Effector memory CD4-positive, alpha-beta T cell (primary cell): Measurements from ENCODE around the gene WDR86.
A peak's percentile ranks its signal among the peaks of the same experiment; 100 is the strongest.

ENCODE experiments used
- DNase-seq, 3 donors: peaks; one replicate each; pipeline ENCODE4 v3.0.0-alpha.2; 2020
- H3K27ac ChIP-seq: 2 replicates; pipeline ENCODE4 v1.7.0; 2013; ENCODE audit warnings: mild to moderate bottlenecking, low read length, moderate library complexity; ENCODE audit not compliant: insufficient read depth, poor library complexity, severe bottlenecking
- H3K27me3 ChIP-seq: replicated peaks from 2 replicates; pipeline ENCODE4 v1.7.0; 2013; ENCODE audit warnings: mild to moderate bottlenecking, low read length; ENCODE audit not compliant: insufficient read depth, control insufficient read depth, poor library complexity, severe bottlenecking
- H3K36me3 ChIP-seq: 2 replicates; pipeline ENCODE4 v1.7.0; 2013; ENCODE audit warnings: mild to moderate bottlenecking, low read length, moderate library complexity; ENCODE audit not compliant: control insufficient read depth, insufficient read depth
- H3K4me1 ChIP-seq: 2 replicates; pipeline ENCODE4 v1.7.0; 2013; ENCODE audit warnings: low read length, mild to moderate bottlenecking; ENCODE audit not compliant: control insufficient read depth, insufficient read depth, poor library complexity, severe bottlenecking
- H3K4me3 ChIP-seq: 2 replicates; pipeline ENCODE4 v1.7.0; 2013; ENCODE audit warnings: low read length, low read depth, mild to moderate bottlenecking; ENCODE audit not compliant: insufficient read depth, poor library complexity, severe bottlenecking
- H3K9me3 ChIP-seq: 2 replicates; pipeline ENCODE4 v1.7.0; 2013; ENCODE audit warnings: mild to moderate bottlenecking, low read length, moderate library complexity; ENCODE audit not compliant: control insufficient read depth

Gene WDR86

DNA sequence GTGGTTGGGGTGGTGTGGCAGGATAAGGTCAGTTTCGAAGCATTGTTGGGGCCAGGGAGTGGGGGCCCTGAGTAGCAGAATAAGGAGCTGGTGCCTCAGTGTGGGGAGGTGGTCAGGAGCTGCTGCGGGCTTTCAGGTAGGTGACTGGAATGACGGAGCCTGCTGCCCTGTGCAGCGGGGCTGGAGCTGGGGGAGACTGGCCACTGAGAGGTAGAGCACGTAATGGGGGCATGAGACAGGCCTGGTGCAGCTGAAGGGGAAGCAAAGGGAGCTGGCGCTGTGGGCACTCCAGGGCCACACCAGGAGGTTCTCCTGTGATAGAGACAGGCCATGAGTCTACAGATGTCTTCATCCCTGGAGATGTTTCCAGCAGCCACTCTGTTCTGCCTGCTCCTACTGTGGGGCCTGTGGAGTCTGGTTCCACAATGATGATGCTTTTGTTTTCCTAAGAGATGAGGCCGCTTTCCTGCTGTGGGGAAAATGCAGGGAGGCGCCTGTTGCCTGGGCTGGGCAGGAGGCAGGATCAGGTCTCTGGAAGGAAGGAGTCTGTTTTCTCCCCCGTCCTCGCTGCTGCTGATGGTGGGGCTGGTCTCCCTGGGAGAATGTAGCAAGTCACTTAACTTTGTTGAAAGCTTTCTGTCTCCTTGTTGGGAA is 37.1 kb downstream of the WDR86 start:
- no peaks in the 10 kb centered on the region for H3K9me3 ChIP-seq
- H3K27ac ChIP-seq = peak overlapping the region; percentile 7
- no peak for DNase-seq
- no peaks in the 10 kb centered on the region for H3K27me3 ChIP-seq
- no peak overlapping the region for H3K4me3 ChIP-seq
- H3K4me1 ChIP-seq = peaks cover 5% of the 10 kb centered on the region
- peaks cover 55% of the 10 kb centered on the region for H3K36me3 ChIP-seq

DNA sequence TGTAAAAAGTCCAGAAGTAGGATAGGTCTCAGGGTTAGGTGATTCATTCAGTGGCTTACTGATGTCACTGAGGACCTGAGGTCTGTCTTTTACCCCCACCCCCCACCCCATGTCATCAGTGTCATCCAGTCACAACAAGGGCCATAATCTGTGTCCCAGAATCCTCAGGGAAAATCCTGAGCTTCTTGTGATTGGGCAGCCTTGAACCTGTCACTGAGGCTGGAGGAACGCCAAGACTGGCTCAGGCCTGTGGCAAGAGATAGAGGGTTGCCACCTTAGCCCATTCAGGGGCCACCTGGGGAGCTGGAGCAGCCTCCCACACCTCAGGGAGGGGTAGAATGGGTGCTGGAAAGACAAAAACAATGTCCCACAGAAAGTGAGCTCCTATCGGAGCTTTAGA is 38.6 kb downstream of the WDR86 start:
- no peak for DNase-seq
- Histone ChIP-seq H3K4me3 (no peak overlapping the region), H3K27ac (no peak overlapping the region), H3K36me3 (peaks cover 41% of the 10 kb centered on the region), H3K27me3 (no peaks in the 10 kb centered on the region), H3K4me1 (peaks cover 5% of the 10 kb centered on the region), H3K9me3 (no peaks in the 10 kb centered on the region)

DNA sequence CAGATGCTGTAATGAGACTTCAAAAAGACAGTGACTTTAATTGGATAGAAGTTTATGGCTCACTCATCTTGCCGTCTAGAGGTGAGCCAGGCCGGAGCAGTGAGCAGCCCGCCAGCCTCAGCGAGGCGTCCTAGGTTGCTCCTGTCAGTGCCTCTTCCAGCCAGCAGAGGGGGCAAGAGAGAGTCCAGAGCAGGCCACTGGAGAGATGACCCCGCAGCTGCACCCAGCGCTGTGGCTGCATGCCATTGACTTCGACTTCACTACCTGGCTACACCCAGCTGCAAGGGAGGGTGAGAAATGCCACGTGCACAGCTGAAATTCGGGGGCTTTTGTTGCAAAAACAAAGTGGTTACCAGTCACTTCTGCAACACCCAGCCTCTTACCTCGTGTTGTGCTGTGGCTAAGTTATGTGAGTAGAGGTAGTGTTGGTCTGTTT is 41.7 kb downstream of the WDR86 start:
- H3K27ac ChIP-seq = no peak overlapping the region
- no peaks in the 10 kb centered on the region for H3K27me3 ChIP-seq
- H3K4me1 ChIP-seq = peaks cover 5% of the 10 kb centered on the region
- peaks cover 15% of the 10 kb centered on the region for H3K36me3 ChIP-seq
- H3K4me3 ChIP-seq = no peak overlapping the region
- H3K9me3 ChIP-seq = no peaks in the 10 kb centered on the region
- peak; percentile 57 to 68 (median 62) for DNase-seq

DNA sequence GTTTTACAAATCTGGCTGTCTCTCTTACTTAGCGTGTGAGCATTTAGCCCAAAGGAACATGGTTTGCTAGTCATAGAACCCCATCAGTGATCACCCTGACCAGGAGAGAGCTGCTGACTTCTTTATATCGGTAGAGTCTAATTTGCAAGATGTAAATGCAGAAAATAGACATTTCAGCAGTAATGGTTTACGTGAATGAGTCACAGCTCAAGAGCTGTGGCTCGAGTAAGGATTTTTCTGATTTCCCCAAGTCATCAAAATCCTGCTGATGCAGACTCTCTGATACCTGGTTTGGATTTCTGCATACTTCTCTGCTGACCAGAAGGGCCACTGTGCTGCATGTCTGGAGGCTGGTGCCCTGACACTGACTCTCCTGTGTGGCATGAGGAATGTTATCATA is 42.6 kb downstream of the WDR86 start:
- DNase-seq = no peak
- Histone ChIP-seq H3K27ac (no peak overlapping the region), H3K36me3 (peaks cover 18% of the 10 kb centered on the region)

DNA sequence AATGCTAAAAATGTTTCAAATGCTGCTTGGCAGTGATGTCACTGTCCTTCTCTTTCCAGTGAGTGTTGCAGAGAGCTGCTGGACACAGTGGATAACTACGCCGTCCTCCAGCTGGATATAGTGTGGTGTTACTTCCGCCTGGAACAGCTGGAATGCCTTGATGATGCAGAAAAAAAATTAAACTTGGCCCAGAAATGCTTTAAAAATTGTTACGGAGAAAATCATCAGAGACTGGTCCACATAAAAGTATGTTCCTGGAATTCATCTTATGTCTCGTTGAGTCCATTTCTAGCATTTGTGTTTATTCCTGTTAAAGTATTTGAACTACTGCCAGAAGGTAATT is 43.0 kb downstream of the WDR86 start:
- no peak for DNase-seq
- Histone ChIP-seq H3K27me3 (no peaks in the 10 kb centered on the region), H3K36me3 (peaks cover 20% of the 10 kb centered on the region), H3K4me3 (no peak overlapping the region), H3K9me3 (no peaks in the 10 kb centered on the region), H3K4me1 (peaks cover 5% of the 10 kb centered on the region), H3K27ac (no peak overlapping the region)

More for the DNA sequence above, 42.6 kb downstream of the WDR86 start:
- no peaks in the 10 kb centered on the region for H3K27me3 ChIP-seq
- peaks cover 5% of the 10 kb centered on the region for H3K4me1 ChIP-seq
- H3K4me3 ChIP-seq = no peak overlapping the region
- no peaks in the 10 kb centered on the region for H3K9me3 ChIP-seq

DNA sequence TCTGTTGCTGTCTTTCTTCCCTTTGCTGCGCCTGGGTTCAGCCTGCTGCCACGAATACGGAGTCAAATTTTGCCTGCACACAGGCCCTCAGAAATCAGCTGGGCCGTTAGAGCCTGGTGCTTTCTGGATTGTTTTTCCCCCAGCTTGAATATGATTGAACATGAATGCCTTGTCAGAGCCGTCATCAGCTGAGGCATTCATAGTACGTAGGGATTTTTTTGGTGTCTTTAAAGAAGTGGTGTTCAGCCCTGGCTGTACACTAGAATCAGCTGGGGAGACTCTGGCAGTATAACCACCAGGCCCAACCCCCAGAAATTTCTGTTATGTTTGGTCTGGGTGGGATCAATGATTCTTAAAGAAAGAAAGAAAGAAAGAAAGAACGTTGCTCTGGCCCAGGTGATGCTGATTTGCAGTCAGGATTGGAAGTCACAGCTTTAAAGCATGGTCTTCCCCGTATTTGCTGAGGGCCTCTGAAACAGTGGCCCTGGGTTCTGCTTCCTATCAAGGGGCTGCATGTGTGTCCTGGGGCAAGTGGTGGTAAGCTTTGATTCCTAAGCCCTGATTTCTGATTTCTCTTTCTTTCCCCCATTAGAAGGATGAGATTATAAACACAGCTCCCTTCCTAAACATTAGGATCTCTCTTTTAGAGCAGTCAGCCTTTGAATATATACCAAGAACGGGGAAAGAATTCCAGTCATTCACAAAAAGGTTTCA is 43.5 kb downstream of the WDR86 start:
- no peaks in the 10 kb centered on the region for H3K9me3 ChIP-seq
- H3K36me3 ChIP-seq = peaks cover 21% of the 10 kb centered on the region
- no peak overlapping the region for H3K27ac ChIP-seq
- no peaks in the 10 kb centered on the region for H3K27me3 ChIP-seq
- H3K4me1 ChIP-seq = peaks cover 5% of the 10 kb centered on the region
- DNase-seq = no peak
- H3K4me3 ChIP-seq = no peak overlapping the region

DNA sequence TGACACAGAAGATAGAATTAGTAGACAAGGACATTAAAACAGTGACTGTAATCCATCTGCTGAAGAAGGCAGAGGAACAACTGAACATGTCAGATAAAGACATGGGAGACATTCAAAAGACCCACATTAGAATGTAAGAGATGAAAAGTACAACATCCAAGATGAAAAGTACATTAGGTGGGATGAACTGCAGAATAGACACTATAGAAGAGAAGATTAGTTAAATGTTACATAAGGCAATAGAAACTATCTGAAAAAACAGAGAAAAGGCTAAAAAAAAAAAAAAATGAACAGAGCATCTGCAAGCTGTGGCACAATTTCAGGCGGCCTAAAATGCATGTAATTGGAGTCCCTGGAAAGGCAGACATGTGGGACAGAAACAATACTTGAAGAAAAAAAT is 46.7 kb downstream of the WDR86 start:
- Histone ChIP-seq H3K4me1 (peaks cover 3% of the 10 kb centered on the region), H3K4me3 (no peak overlapping the region), H3K36me3 (peaks cover 31% of the 10 kb centered on the region), H3K27ac (no peak overlapping the region), H3K27me3 (no peaks in the 10 kb centered on the region), H3K9me3 (no peaks in the 10 kb centered on the region)
- DNase-seq = no peak

DNA sequence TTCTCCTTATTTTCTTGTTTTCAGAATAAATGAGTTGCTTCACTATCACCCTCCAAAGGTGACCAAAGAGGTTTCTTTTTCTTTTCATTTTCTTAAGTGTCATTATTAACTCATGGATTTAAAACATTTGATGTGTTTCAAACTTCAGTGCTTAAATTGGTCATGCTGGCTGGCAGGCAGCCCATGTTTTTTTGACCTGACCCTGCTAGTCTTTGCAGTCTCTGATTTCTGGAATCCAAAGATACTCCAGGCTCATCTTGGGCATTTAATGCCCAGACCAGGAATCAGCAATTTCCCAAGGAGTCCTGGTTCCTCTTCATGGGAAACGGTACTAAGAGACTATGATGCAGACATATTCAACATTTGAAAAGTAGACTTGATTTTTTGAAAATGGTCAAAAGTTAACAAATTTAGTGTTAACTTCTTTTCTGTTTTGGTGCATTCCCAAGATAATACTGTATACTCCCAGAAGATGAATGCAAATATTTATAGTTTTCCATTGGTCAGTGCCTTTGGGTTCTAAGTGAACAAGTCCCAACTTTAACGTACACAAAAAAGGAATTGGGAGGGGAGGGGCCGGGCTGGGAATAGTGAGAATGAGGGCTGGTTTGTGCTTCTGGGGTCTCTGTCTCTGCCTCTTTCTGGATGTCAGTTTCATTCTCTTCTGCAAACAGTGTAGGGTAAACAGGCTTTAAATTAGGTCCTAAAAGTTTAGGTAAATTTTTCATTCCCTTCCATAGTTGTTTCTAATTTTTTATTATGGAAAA is 48.5 kb downstream of the WDR86 start:
- Histone ChIP-seq H3K27ac (no peak overlapping the region), H3K4me1 (no peaks in the 10 kb centered on the region), H3K9me3 (no peaks in the 10 kb centered on the region), H3K4me3 (no peak overlapping the region), H3K27me3 (no peaks in the 10 kb centered on the region), H3K36me3 (peaks cover 42% of the 10 kb centered on the region)
- DNase-seq = no peak

DNA sequence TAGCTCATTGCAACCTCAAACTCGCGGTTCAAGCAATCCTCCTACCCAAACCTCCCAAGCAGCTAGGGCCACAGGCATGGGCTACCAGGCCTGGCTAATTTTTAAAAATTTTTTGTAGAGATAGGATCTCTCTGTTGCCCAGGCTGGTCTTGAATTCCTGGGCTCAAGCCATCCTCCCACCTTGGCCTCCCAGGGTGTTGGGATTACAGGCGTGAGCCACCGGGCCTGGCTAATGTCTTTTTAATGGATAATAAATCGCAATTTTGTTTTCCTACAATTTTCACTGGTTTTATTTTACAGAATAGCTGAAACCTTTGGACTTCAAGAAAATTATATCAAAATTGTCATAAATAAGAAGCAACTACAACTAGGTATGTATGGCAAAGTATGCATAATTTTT is 57.3 kb downstream of the WDR86 start:
- peak overlapping the region; percentile 8 for H3K4me3 ChIP-seq
- H3K36me3 ChIP-seq = peaks cover 40% of the 10 kb centered on the region

DNA sequence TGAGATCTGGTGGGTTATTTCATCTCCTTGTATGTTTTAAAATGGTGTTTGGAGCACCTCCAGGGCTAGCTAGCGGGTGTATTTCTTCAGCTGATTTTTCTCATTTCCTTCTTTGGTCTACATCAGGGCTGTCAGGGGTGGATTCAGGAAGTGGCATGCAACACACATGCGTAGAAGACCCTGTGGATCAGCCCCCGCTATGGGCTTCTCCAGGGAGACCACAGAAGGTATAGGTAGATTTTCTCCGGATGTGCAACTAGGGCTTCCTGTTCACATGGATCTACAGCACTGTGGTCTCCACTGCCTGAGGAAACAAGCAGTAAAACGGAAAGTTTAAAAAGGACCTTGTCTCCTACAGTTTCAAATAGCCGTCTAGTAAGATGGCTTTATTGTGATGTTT is 57.9 kb downstream of the WDR86 start:
- H3K36me3 ChIP-seq = peaks cover 45% of the 10 kb centered on the region

More for the DNA sequence above, 57.3 kb downstream of the WDR86 start:
- no peaks in the 10 kb centered on the region for H3K27me3 ChIP-seq
- H3K9me3 ChIP-seq = no peaks in the 10 kb centered on the region
- H3K27ac ChIP-seq = peak overlapping the region; percentile 86
- no peak for DNase-seq
- H3K4me1 ChIP-seq = peaks cover 30% of the 10 kb centered on the region

More for the DNA sequence above, 57.9 kb downstream of the WDR86 start:
- no peak overlapping the region for H3K4me3 ChIP-seq
- no peaks in the 10 kb centered on the region for H3K27me3 ChIP-seq
- DNase-seq = peak; percentile 60 to 68 (median 62)
- no peaks in the 10 kb centered on the region for H3K9me3 ChIP-seq
- peak overlapping the region; percentile 86 for H3K27ac ChIP-seq
- peaks cover 30% of the 10 kb centered on the region for H3K4me1 ChIP-seq
